Neural progenitor cell (in vitro differentiated cells): ENCODE data around the gene CISD3. TPM values are rescaled to one million over a fixed set of nuclear protein-coding genes. Genes with fewer than 3 reads are reported as not detected.
A peak's percentile ranks its signal among the peaks of the same experiment; 100 is the strongest.

Experiments used
- DNase-seq: peaks from one replicate; pipeline ENCODE4 v3.0.0-alpha.2; 2016; ENCODE audit warnings: low spot score
- H2AFZ ChIP-seq: fragments of 200-600 bp; sonication (generic); replicated peaks from 2 replicates; pipeline ENCODE4 v1.6.1; 2016; ENCODE audit warnings: antibody characterized with exemption
- H3F3A ChIP-seq: fragments of 200-600 bp; sonication (generic); 2 replicates; pipeline ENCODE4 v1.6.1; 2016; ENCODE audit warnings: antibody characterized with exemption, low read depth
- H3K27ac ChIP-seq: fragments of 200-600 bp; sonication (generic); 2 replicates; pipeline ENCODE4 v1.5.1; 2016; ENCODE audit warnings: mild to moderate bottlenecking
- H3K27me3 ChIP-seq: fragments of 200-600 bp; sonication (generic); 2 replicates; pipeline ENCODE4 v1.6.1; 2016; ENCODE audit warnings: mild to moderate bottlenecking, moderate library complexity
- H3K36me3 ChIP-seq: fragments of 200-600 bp; sonication (generic); 2 replicates; pipeline ENCODE4 v1.5.1; 2016
- H3K4me1 ChIP-seq: fragments of 200-600 bp; sonication (generic); 2 replicates; pipeline ENCODE4 v1.6.1; 2016; ENCODE audit warnings: mixed run types
- H3K4me2 ChIP-seq: fragments of 200-600 bp; sonication (generic); 2 replicates; pipeline ENCODE4 v1.6.1; 2016
- H3K4me3 ChIP-seq: fragments of 200-600 bp; sonication (generic); 2 replicates; pipeline ENCODE4 v1.5.1; 2016
- H3K79me2 ChIP-seq: fragments of 200-600 bp; sonication (generic); 2 replicates; pipeline ENCODE4 v1.6.1; 2016; ENCODE audit warnings: low read depth
- H3K9ac ChIP-seq: fragments of 200-600 bp; sonication (generic); 2 replicates; pipeline ENCODE4 v1.6.1; 2016
- H3K9me3 ChIP-seq: fragments of 200-600 bp; sonication (generic); 2 replicates; pipeline ENCODE4 v1.5.1; 2016; ENCODE audit warnings: low read depth
- H4K20me1 ChIP-seq: fragments of 200-600 bp; sonication (generic); 2 replicates; pipeline ENCODE4 v1.6.1; 2016; ENCODE audit warnings: low read depth
- H3K27ac Mint-ChIP-seq: 3 replicates; pipeline ENCODE4 v1.8.0; 2021; ENCODE audit warnings: mixed read lengths
- H3K27me3 Mint-ChIP-seq: 2 replicates; pipeline ENCODE4 v1.8.0; 2022; ENCODE audit warnings: low read depth, mild to moderate bottlenecking, inconsistent platforms, moderate library complexity, mixed read lengths; ENCODE audit not compliant: insufficient read depth
- H3K36me3 Mint-ChIP-seq: 3 replicates; pipeline ENCODE4 v1.8.0; 2021; ENCODE audit warnings: mixed read lengths
- H3K4me1 Mint-ChIP-seq: 3 replicates; pipeline ENCODE4 v1.8.0; 2021; ENCODE audit warnings: mixed read lengths
- H3K4me3 Mint-ChIP-seq: 3 replicates; pipeline ENCODE4 v1.8.0; 2021; ENCODE audit warnings: mild to moderate bottlenecking, moderate library complexity, mixed read lengths
- H3K9me3 Mint-ChIP-seq: 3 replicates; pipeline ENCODE4 v1.8.0; 2020; ENCODE audit warnings: mixed read lengths
- CTCF ChIP-seq: fragments of 200-600 bp; sonication (generic); IDR thresholded peaks from 2 replicates; pipeline ENCODE4 v1.5.1; 2017; ENCODE audit warnings: antibody characterized with exemption, mild to moderate bottlenecking
- EZH2 ChIP-seq: fragments of 200-600 bp; sonication (generic); IDR thresholded peaks from 2 replicates; pipeline ENCODE4 v1.6.1; 2017; ENCODE audit warnings: antibody characterized with exemption, mild to moderate bottlenecking, moderate library complexity
- EZH2phosphoT487 ChIP-seq: fragments of 200-600 bp; sonication (generic); IDR thresholded peaks from 2 replicates; pipeline ENCODE4 v1.6.1; 2017; ENCODE audit warnings: antibody characterized with exemption
- total RNA-seq: library from RNA; depleted of rRNA; stranded (reverse); fragments of >200 nt; gene quantifications from 2 replicates; pipeline ENCODE4 v1.2.3, GENCODE V29; 2015; ENCODE audit warnings: low replicate concordance

Gene CISD3
- total RNA-seq, 1 donor from 2014 or later = 0.60 TPM

GRCh38 chr17:38713456-38714075 is 16.6 kb upstream of the CISD3 start:
- Histone ChIP-seq H3K4me3 (no peak overlapping the region), H3K27me3 (no peaks in the 10 kb centered on the region), H3K9ac (no peak overlapping the region), H3F3A (peaks cover 10% of the 10 kb centered on the region), H3K36me3 (no peaks in the 10 kb centered on the region), H2AFZ (no peak overlapping the region), H3K9me3 (no peaks in the 10 kb centered on the region), H3K4me2 (no peak overlapping the region), H3K4me1 (peaks cover 6% of the 10 kb centered on the region), H4K20me1 (peaks cover 19% of the 10 kb centered on the region), H3K79me2 (no peaks in the 10 kb centered on the region), H3K27ac (no peak overlapping the region)
- Mint-ChIP-seq H3K9me3 (no peaks in the 10 kb centered on the region), H3K27me3 (peaks cover 8% of the 10 kb centered on the region), H3K4me1 (peaks cover 11% of the 10 kb centered on the region), H3K27ac (no peak overlapping the region), H3K4me3 (no peak overlapping the region), H3K36me3 (peaks cover 15% of the 10 kb centered on the region)
- no peak for DNase-seq
- no peak for TF ChIP-seq CTCF
- TF ChIP-seq EZH2phosphoT487 = no peak
- no peak for TF ChIP-seq EZH2

GRCh38 chr17:38715216-38715943 is 14.8 kb upstream of the CISD3 start:
- no peak overlapping the region for H3K4me2 ChIP-seq
- Mint-ChIP-seq H3K27me3 (peaks cover 11% of the 10 kb centered on the region), H3K36me3 (peaks cover 15% of the 10 kb centered on the region), H3K4me3 (no peak overlapping the region), H3K27ac (peak overlapping the region; percentile 81), H3K9me3 (no peaks in the 10 kb centered on the region), H3K4me1 (peaks cover 12% of the 10 kb centered on the region)
- H4K20me1 ChIP-seq = peaks cover 17% of the 10 kb centered on the region
- no peak overlapping the region for H2AFZ ChIP-seq
- no peak for DNase-seq
- H3K27me3 ChIP-seq = peaks cover 17% of the 10 kb centered on the region
- H3K36me3 ChIP-seq = no peaks in the 10 kb centered on the region
- H3K4me3 ChIP-seq = no peak overlapping the region
- H3K27ac ChIP-seq = no peak overlapping the region
- no peaks in the 10 kb centered on the region for H3K9me3 ChIP-seq
- peaks cover 19% of the 10 kb centered on the region for H3K4me1 ChIP-seq
- TF ChIP-seq EZH2 = no peak
- TF ChIP-seq CTCF = no peak
- TF ChIP-seq EZH2phosphoT487 = no peak
- no peaks in the 10 kb centered on the region for H3K79me2 ChIP-seq
- peaks cover 18% of the 10 kb centered on the region for H3F3A ChIP-seq
- H3K9ac ChIP-seq = no peak overlapping the region

- TF ChIP-seq EZH2 = no peak
- no peak for TF ChIP-seq CTCF
- TF ChIP-seq EZH2phosphoT487 = no peak
- Mint-ChIP-seq H3K27me3 (peaks cover 10% of the 10 kb centered on the region), H3K27ac (no peak overlapping the region), H3K9me3 (no peaks in the 10 kb centered on the region), H3K36me3 (peaks cover 17% of the 10 kb centered on the region), H3K4me1 (peaks cover 19% of the 10 kb centered on the region), H3K4me3 (no peak overlapping the region)
- DNase-seq = no peak
- no peaks in the 10 kb centered on the region for H3K79me2 ChIP-seq
- H3K4me2 ChIP-seq = no peak overlapping the region
- H3K36me3 ChIP-seq = no peaks in the 10 kb centered on the region
- peaks cover 19% of the 10 kb centered on the region for H3K4me1 ChIP-seq
- no peak overlapping the region for H2AFZ ChIP-seq
- peaks cover 25% of the 10 kb centered on the region for H4K20me1 ChIP-seq
- H3K4me3 ChIP-seq = no peak overlapping the region
- no peaks in the 10 kb centered on the region for H3K9me3 ChIP-seq
- no peak overlapping the region for H3K27ac ChIP-seq
- H3F3A ChIP-seq = peaks cover 28% of the 10 kb centered on the region
- peaks cover 28% of the 10 kb centered on the region for H3K27me3 ChIP-seq
- no peak overlapping the region for H3K9ac ChIP-seq
Observed at GRCh38 chr17:38716368-38717005, 13.7 kb upstream of the CISD3 start.
